ENCODE results near the gene TBX18. TPM values are rescaled to one million over a fixed set of nuclear protein-coding genes. Genes with fewer than 3 reads are reported as not detected.

TBX18 gene
- polyA plus RNA-seq, 1 experiment: 34.5 TPM

DNA sequence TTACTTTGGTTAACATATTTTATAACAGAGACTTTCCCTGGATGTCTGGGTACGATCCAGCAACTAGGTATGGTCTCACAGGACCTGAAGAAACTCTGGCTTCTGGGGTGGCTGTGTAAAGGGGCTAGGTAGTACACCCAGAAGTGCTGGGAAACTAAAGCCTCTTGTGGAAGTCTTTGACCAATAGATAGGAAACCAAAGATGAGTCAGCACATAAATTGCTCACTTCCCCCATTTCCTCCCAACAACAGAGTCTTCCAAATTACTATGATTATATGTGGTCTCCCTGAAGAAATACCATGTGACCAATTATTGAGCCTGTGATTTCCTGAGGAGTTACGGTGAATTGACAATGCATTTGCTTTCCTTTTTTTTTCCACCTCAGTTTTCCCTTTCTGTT is 26.8 kb upstream of the TBX18 start:
- Histone ChIP-seq H3K4me3 (ENCODE audit: low read depth, low read length) (no peak overlapping the region), H3K27me3 (ENCODE audit: control insufficient read depth, insufficient read depth, low read length) (no peaks in the 10 kb centered on the region), H3K36me3 (ENCODE audit: control insufficient read depth, insufficient read depth, low read length) (no peaks in the 10 kb centered on the region)
- ChIA-PET CTCF (no interaction called here), POLR2A (no interaction called here)
- no peak for TF ChIP-seq CTCF (IDR thresholded peaks at IDR 0.05; ENCODE audit: insufficient read depth, low read depth, low read length)
- no peak for DNase-seq (ENCODE audit: low read depth)

DNA sequence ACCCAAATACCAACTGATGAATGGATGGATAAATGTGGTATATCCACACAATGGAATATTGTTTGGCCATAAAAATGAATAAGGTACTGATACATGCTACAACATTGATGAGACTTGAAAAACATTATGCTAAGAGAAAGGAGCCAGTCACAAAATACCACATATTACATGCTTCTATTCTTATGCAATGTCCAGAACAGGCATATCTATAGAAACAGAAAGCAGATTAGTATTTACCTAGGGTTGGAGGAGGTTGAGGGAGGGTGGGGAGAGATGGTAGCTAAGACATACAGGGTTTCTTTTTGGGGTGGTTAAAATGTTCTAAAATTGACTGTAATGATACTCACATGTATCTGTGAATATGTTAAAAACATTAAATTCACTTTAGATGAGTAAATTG is 24.8 kb upstream of the TBX18 start:
- DNase-seq (ENCODE audit: low read depth): no peak
- Histone ChIP-seq H3K27me3 (ENCODE audit: control insufficient read depth, insufficient read depth, low read length) (no peaks in the 10 kb centered on the region), H3K4me3 (ENCODE audit: low read depth, low read length) (no peak overlapping the region), H3K36me3 (ENCODE audit: control insufficient read depth, insufficient read depth, low read length) (no peaks in the 10 kb centered on the region)
- ChIA-PET POLR2A (no interaction called here), CTCF (no interaction called here)
- no peak for TF ChIP-seq CTCF (IDR thresholded peaks at IDR 0.05; ENCODE audit: insufficient read depth, low read depth, low read length)

GRCh38 chr6:84788689-84789088 is 24.3 kb upstream of the TBX18 start:
- H3K27me3 ChIP-seq (ENCODE audit: control insufficient read depth, insufficient read depth, low read length): no peaks in the 10 kb centered on the region
- DNase-seq (ENCODE audit: low read depth): no peak
- TF ChIP-seq CTCF (IDR thresholded peaks at IDR 0.05; ENCODE audit: insufficient read depth, low read depth, low read length): no peak
- POLR2A ChIA-PET: no interaction called here
- no peaks in the 10 kb centered on the region for H3K36me3 ChIP-seq (ENCODE audit: control insufficient read depth, insufficient read depth, low read length)
- H3K4me3 ChIP-seq (ENCODE audit: low read depth, low read length): no peak overlapping the region
- CTCF ChIA-PET: no interaction called here

GRCh38 chr6:84785671-84786070 is 21.3 kb upstream of the TBX18 start:
- TF ChIP-seq CTCF (IDR thresholded peaks at IDR 0.05; ENCODE audit: insufficient read depth, low read depth, low read length): no peak
- no peaks in the 10 kb centered on the region for H3K36me3 ChIP-seq (ENCODE audit: control insufficient read depth, insufficient read depth, low read length)
- no peaks in the 10 kb centered on the region for H3K27me3 ChIP-seq (ENCODE audit: control insufficient read depth, insufficient read depth, low read length)
- CTCF ChIA-PET: no interaction called here
- no peak for DNase-seq (ENCODE audit: low read depth)
- POLR2A ChIA-PET: no interaction called here
- H3K4me3 ChIP-seq (ENCODE audit: low read depth, low read length): no peak overlapping the region

DNA sequence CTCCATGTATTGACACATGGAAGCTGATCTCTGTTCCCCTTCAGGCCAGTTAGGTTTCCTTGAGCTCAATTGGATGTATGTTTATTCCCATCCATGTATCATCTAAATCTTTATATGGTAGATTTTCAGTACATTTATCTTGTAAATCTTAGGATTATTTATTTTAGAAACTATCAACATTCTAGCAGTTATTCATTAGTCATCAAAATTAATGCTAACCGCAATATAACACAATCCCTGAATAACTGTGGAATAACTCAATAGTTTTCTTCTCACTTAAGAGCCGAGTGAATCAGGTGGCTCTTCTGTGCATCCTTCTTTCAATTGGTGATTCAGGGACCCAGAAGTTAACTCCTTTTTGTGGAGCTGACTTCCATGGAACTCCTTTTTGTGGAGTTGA is 15.5 kb upstream of the TBX18 start:
- Histone ChIP-seq H3K36me3 (ENCODE audit: control insufficient read depth, insufficient read depth, low read length) (no peaks in the 10 kb centered on the region), H3K4me3 (ENCODE audit: low read depth, low read length) (no peak overlapping the region), H3K27me3 (ENCODE audit: control insufficient read depth, insufficient read depth, low read length) (no peaks in the 10 kb centered on the region)
- no peak for DNase-seq (ENCODE audit: low read depth)
- ChIA-PET CTCF (interaction anchor here (0.8 to 2.5 kb wide), 4 partner anchors 13 to 183 kb away, joined by 3 to 7 read pairs (median 5); no protein-coding TSS in a partner anchor), POLR2A (no interaction called here)
- no peak for TF ChIP-seq CTCF (IDR thresholded peaks at IDR 0.05; ENCODE audit: insufficient read depth, low read depth, low read length)

Measured in BJ (cell line).